SK-N-DZ (cell line): ENCODE results near the gene ABAT.

Experiments used
- DNase-seq: peaks from one replicate; pipeline ENCODE4 v3.0.0-alpha.2; 2015; ENCODE audit warnings: low spot score

ABAT gene

DNA sequence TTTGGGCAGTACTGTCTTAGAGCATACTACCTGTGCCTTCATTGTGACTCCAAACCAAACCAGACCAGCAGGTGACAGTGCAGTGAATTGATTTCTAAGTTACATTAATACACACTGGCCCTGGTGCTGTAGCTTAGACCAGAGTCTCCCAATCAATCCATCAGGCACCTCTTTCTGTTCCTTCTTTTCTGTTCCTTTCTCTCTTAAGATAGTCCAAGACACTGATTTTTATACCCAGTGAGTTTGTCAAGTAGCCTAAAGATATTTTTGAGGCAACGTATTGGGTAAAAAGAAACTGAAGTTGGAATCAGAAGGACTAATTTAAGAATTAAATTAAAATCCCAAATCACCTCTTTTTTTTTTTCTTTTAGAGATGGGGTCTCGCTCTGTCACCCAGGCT, 43.1 kb downstream of the ABAT start:
- no peak for DNase-seq

DNA sequence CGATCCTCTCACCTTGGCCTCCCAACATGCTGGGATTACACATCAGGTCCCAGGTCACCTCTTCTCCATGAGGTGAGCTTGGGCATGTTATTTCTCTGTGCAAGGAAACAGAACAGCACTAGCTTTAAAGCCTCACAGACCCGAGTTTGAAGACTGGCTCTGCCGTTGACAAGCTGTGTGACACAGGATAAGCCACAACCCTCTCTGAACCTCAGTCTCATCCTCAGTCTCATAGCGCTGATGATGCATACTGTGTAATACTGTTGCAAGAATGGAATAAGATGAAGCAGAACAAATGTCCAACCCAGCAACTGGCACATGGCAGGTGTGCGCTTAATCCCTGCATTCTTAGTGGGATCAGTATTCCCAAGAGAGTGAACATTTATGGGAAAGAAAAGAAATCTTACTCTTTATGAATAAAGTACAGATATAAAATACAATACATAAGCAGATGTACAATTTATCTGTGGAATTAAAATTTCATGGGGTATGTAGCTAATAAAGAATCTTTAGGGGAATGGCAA, 43.5 kb downstream of the ABAT start:
- no peak for DNase-seq

DNA sequence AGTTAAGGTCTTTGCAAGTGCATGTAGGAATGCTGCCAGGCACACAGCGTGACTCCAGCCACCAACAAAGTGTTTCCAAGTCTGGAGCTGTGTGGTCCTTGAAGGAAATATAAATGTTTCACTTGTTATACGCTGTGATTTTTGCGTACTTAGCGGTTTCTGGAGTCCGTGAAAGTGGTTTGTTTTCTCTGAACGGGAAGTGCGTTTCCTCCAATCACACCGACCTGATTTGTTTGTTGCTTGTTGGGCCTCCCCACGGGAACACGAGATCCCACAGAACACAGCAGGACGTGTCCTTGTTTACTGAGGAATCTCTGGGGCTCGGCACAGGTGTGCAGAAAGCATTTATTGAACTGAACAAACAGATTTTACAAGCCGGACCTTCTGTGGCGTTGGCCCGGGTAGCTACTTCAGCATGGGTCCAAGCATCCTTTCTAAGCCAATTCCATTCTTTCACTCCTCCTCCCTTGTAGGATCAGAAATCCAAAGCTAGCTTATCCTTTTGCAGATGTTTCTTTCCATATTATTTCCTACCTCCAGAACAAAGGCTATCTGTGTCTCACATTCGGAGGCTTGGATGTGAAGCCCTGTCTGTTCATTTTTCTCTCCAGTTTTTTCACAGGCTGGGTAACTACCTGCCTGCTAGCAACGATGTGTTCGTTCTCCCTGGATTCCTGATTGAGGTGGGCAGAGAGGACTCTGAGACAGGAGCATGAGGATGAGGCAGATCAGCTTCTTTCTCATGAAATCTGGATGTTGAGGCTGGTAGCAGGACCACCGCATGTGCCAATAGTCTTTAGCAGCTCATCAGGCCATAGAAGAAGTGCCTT, 44.6 kb downstream of the ABAT start:
- DNase-seq = no peak

DNA sequence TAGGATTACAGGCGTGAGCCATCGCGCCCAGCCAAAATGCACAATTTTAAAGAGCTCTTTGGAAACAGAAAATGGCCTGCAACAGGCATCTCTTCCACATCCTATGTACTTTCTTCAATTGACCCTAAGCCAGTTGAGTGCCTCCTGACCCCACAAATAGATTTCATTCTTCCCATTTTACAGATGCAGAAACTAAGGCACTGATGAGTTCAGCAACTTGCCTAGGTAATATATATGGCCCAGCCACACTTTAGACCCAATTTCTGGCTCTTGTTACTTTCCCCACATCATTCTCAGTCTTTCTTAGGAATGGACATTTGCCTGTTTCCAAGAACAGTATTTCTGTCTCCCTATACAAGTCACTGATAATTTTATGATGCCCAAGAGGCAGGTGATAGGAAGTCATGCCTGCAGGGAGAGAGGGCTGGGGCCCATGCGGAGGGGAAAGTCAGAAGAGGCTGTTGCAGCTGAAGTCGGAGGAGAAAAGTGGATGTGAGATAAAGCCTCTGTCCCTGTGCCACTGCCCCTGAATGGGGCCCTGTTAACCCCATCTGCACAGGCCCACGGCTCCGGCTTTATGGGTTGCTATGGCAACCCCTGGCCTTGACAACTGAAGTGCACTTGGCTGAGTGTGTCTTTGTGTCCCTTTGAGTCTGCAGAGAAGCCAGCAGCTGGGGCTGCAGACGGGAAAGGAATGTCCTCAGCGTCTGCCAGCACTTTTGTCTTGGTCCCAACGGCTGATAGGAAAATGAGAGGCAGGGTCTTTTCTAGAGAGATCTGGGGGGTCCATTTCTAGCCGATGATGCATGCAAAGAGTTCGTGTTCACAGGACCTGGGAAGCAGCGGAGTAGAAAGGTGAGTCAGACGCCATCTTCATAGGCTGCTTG, 45.9 kb downstream of the ABAT start:
- peak; percentile 96 for DNase-seq

DNA sequence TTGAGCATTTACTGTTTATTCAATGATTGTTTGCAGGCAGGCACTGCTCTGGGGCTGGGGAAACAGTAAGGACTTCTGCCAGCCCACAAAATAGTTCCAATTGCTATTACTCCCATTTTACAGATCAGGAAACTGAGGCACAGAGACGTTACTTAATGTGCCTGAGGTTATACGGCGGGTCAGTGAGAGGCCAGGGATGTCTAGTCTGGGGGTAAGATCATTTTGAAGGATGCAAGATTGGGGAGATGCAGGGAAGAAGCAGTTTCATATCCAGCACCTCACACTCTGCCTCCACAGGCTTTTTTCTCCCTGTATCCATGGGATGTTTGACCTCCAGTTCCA, 46.5 kb downstream of the ABAT start:
- DNase-seq = no peak

DNA sequence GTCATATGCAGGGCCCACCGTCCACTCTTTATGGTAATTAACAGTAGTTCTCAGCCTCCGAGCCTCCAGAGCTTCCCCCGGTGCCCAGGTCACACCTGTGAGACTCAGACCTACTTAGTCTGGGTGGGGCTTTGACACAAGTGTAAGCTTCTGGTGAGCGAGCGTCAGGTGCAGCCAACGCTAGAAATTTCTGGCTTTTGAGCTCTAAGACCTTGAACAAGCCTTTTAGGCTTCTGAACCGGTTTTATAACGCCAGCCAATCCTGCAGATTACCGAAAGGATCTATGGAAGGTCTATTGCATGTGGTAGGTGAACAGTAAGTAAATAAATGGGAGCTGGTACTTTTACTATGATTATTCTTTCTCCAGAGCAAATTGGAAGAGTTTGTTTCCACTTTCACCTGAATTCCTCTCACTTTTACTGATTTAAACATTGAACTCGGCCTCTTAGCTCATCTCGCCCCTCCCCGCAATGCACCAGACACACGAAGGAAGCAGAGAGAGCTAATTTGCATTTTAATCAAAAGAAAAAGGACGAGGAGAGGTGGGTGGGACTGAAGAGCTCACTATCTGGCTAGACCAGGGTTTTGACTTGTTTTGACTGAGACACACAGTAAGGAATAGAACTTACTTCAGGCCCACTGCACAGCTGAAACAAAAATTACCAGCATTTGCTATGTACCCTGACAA, 47.1 kb downstream of the ABAT start:
- DNase-seq = no peak

DNA sequence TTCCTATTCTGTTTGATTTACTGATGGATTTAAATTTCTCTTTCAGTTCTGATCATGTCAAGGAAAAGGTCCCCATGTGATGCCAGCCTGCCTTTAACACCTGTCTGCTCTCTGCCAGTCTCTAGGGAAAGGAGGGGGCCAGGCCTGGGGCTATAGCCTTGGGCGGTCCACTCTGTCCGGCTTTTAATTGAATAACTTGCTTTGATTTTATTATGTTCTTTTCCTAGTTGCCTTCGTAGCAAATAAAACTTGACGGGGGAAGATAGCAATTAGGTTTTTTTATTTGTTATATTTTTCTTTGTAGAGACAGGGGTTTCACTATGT, 47.6 kb downstream of the ABAT start:
- DNase-seq = no peak

DNA sequence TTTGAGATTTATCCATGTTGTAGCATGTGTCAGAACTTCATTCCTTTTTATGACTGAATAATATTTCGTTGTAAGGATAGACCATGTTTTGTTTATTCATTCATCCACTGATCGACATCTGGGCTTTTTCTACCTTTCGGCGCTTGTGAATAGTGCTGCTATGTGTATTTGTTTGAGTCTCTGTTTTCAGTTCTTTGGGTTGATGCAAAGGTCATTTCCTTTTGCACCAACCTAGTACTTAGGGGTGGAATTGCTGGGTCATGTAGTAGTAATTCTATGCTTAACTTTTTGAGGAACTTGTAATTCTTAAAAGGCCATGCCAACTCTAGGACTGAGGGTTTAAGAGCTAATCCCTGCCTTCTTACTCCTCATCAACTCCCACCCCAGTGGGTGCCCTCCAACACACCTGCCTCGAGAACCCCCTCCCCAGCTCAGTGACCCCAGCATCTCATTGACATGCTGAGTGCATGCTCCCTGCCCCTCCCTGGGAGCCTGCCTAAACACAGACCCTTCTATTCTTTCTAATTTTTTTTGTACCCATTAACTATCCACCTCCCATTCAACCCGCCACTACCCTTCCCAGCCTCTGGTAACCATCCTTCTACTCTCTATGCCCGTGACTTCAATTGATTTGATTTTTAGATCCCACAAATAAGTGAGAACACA, 51.2 kb downstream of the ABAT start:
- peak; percentile 43 for DNase-seq

DNA sequence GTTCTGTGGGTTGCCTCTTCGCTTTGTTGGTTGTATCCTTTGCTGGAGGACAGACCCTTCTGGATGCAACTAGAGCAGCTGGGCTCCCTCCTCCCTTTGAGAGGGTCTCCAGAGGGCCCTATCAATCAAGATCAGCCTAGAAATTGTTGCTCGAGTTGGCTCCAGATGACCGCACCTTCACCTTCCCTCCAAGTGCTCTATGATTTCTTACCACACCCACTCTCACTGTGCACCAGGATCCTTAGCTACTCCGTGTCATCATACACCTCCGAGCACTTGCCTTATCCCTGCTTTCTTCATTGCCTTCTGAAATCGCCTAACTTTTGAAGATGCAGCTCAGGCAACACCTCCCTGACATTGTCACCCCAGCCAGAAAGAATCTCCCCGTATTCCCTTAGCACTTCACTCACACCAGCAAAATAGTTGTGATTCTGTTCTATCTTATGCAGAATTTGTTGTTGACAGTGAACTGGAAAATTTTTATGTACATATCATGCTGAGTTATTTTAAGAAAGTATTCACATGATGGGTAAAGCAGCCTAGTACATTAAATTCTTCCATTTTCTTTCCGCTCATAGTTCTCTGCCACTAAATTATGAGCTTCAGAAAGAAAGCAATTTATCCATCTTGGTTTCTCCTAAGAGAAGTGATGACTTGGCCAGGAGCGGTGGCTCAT, 52.9 kb downstream of the ABAT start:
- DNase-seq = no peak

DNA sequence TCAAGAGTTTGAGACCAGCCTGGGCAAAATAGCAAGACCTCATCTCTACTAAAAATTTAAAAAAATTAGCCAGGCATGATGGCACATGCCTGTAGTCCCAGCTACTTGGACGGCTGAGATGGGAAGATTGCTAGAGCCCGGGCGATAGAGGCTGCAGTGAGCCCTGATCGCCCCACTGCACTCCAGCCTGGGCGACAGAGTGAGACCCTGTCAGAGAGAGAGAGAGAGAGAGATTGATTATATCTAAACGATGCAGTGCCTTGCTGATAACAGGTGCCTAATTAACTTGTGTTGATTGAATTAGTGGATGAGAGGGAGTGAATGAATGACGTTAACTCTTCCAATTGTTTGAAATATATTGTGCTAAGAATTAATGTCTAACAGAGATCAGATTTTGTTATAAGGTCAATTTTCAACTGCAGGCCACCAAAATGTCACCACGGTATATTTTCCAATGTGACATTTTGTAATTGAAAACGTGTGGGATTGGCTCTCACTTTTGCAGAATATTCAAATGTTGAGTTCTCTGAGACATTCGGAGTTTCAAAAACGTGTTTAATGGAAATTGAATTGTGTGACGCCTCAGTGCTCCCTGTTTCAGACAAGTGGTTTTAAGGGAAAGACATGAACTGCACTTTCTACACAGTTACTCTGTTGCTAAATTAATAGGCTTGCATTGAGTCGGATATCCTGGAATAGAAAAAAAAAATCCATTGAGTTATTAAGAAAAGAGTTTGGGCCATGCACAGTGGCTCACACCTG, 53.6 kb downstream of the ABAT start:
- peak; percentile 68 for DNase-seq

DNA sequence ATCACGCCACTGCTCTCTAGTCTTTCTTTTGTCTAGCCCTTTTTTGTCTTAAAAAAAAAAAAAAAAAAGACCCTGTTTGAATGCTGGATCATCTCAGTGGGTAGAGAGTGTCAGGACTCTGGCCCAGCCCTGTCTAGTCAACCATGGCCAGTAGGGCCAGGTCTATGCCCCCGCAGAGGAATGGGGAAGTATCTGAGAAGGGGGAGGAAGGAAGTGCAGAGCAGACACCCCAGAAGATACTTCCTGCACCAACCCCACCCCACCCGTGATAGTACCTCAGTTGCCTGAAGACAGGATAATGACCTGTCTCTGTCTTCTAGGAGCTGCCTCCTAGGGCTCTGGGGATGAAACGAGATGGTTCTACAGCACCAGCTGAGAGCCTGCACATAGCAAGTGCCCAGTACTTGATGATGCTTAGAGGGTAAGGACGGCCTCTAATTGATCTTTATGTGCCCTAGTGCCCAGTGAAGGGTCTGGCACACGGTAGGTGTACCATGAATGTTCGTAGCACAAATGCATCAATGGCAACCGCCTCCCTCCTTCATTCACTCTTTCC, 55.4 kb downstream of the ABAT start:
- DNase-seq = no peak

DNA sequence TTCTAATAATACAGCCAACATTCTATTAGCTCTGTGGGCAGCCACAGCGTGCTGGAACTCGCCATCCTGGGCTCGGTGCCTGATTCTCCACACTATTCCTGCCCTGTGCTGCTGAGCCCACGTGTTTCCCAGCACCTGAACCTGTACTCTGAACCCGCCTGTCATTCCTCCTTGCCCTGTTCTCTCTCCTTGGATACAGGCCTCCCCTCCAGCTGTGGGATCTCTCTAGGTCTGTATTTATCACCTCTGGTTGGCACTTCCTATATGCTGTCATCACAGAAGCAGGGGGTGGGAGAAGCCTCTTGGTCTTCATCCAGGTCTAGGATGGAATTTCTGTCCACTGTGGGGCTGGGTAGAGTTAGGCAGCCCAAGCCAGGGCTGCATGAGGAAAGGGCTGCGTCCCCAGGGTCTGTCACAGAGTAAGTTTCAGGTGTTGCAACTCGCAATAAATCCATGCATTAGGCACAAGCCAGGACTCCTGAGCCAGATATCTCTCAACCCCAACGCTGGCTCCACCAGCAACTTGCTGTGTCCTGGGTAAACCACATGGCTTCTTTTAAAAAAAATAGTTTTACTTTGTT, 56.0 kb downstream of the ABAT start:
- no peak for DNase-seq

DNA sequence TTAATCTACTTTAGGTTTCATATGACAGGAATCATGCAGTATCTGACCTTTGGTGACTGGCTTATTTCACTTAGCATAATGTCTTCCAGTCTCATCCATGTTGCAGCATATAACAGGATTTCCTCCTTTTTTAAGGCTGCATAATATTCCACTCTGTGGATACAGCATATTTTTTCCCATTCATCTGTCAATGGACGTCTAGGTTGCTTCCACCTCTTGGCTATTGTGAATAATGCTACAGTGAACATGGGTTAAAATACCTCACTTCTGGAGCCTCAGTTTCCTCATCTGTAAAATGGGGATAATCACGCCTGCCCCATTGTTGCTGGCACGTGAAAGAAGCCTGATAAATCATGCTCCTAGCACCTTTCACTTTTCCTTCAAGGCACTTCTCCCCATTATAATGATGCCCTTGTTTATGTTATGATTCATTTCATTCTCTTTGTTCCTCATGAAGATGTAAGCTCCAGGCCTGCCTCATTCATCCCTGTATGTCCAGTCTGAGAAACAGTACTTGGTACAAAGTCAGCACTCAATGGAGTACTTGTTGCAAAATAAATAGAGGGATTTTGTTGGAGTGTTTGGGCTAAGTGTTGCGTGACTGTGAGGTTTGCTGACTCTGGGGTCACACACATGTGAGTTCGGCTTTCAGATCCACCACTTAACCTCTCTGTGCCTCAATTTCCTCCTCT, 59.6 kb downstream of the ABAT start:
- no peak for DNase-seq

DNA sequence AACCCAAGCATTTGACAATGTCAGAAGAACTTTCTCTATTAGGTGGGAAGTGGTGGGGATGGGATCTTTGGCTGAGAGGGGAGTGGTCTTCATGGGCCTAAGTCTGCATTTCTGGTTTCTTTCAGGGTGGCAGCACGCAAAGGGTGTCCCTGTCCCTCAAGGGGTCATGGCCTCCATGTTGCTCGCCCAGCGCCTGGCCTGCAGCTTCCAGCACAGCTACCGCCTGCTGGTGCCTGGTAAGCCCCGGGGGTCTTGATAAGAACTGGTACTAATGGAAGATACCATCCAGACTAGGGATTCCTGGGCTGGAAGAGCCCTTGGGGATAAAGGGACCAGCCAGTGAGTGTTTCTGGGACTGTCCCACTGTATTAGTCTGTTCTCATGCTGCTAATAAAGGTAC, 61.2 kb downstream of the ABAT start:
- no peak for DNase-seq

DNA sequence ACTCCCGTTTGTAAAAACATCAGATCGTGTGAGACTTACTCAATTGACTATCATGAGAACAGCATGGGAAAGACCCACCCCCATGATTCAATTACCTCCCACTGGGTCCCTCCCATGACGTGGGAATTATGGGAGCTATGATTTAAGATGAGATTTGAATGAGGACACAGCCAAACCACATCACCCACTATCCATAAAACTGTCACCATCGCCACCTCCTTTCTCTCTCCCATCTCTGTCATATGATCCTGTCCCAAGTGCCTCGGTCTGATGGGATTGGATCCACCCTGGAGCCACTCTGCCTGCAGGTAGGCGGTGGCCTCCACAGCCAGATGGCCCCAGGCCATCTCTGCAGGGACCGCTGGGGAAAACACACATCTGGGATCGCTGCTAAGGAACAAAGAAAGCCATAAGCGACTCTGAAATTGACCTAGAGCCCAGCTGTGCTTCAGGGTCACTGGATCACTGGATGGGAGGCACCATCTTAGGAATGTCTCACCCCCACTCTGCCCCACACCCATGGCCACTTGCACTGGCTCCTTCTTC, 61.8 kb downstream of the ABAT start:
- DNase-seq = peak; percentile 71

DNA sequence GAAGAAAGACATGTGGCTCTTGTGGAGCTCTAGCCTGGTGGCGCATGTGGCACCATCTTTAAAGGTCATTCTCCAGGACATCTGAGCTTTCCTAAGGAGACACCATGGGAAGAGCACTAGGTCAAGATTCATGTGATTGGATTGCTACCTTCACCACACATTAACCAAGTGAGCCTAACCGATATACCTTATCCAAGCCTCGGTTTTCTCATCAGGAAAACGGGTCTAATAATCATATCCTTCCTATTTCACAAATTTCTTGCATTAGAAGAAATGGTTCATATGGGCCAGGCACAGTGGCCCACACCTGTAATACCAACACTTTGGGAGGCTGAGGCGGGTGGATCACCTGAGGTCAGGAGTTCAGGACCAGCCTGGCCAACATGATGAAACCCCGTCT, 64.7 kb downstream of the ABAT start:
- no peak for DNase-seq

DNA sequence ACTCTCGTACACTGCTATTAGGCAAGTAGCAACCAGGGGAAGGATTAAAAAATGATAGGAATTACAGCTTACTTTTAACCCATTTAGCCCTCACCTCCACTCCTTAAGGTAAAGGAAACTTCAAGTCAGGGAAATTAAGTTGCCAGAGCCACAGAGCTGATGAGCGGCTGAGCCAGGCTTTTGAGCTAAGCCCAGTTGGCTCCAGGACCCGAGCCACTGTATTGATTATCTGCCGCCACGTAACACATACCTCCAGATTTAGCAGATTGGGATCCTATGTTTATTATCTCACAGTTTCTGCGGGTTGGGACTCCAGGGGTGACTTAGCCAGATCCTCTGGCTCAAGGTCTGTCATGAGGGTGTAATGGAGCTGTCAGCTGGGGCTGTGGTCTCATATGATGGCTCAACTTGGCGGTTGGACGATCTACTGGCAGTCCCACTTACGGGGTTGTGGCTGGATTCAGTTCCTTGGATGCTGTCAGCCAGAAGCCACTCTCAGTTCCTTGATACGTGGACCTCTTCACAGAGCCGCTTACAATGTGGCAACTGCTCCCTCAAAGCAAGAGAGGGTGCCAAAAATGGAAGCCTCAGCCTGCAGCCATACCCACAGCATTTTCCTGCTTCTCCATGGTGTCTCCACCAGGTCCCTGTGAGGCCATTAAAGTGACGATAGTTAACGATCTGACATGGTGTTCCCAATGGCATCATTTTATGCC, 65.7 kb downstream of the ABAT start:
- no peak for DNase-seq

DNA sequence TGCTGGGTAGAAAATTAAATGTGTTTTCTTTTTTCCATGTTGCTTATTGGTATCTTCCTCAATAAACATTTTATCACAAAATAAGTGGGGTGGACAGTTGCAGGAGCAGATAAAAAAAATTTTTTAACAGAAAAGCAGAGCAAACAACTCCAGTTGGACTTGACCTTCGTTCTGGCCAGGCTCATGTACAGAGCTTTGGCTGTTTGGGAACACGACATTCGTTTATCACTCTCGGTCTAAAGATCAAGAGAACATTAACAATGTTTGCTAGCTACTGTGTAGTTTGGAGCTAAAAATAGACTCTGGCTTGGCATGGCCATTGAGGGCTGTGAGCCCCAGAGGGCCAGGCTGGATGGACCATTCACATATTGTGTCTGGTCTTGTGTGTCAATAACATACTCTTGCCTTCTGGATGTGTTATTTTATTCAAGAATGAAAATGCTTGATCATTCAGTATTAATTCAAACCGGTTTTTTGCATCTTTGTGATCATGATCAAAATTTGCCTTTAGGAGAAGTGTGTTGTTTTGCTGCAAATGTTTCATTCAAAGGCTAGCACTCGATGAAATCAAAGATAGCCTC, 66.4 kb downstream of the ABAT start:
- no peak for DNase-seq
